Measurements from ENCODE around the gene DNER. TPM values are rescaled to one million over a fixed set of nuclear protein-coding genes. Genes with fewer than 3 reads are reported as not detected.
A peak's percentile ranks its signal among the peaks of the same experiment; 100 is the strongest.

The DNER gene
- total RNA-seq, 1 experiment from 2014 or later = 2.9 TPM

DNA sequence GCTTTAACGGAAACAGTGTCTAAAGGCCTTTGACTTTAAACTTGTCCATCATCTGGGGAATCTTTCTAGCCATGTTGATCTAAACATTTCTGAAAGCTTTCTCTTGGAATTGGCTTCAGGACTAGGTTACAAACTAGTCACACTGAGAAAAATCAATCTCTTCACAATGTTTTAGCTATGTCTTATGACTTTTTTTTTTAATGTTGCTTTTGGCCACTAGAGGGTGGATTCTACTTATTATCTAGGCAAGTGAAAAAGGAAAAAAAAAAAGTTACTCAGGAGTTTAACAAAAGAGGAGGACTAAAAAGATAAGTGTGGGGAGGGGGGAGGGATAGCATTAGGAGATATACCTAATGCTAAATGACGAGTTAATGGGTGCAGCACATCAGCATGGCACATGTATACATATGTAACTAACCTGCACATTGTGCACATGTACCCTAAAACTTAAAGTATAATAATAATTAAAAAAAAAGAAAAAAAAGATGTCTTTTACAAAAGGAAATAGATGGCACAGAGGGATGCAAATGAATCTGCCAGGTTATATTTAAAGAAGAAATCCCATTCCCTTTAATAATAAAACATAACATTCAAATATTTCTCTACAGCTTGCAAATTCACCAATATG, 282.9 kb downstream of the DNER start:
- no peak overlapping the region for H3K9ac ChIP-seq (ENCODE audit: low read length)
- TF ChIP-seq, protein P1, sequence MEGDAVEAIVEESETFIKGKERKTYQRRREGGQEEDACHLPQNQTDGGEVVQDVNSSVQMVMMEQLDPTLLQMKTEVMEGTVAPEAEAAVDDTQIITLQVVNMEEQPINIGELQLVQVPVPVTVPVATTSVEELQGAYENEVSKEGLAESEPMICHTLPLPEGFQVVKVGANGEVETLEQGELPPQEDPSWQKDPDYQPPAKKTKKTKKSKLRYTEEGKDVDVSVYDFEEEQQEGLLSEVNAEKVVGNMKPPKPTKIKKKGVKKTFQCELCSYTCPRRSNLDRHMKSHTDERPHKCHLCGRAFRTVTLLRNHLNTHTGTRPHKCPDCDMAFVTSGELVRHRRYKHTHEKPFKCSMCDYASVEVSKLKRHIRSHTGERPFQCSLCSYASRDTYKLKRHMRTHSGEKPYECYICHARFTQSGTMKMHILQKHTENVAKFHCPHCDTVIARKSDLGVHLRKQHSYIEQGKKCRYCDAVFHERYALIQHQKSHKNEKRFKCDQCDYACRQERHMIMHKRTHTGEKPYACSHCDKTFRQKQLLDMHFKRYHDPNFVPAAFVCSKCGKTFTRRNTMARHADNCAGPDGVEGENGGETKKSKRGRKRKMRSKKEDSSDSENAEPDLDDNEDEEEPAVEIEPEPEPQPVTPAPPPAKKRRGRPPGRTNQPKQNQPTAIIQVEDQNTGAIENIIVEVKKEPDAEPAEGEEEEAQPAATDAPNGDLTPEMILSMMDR (IDR thresholded peaks at IDR 0.05 in 2 of 3, conservative IDR thresholded peaks at IDR 0.05 in 1 of 3; ENCODE audit: borderline replicate concordance in 1 of 3, insufficient read depth in 1 of 3, low read depth in 2 of 3, low read length in 2 of 3) = peak; percentile 39 to 65 (median 61); a peak in 5 of 6 replicates
- TF ChIP-seq YY1 (IDR thresholded peaks at IDR 0.05; ENCODE audit: extremely low read depth, insufficient replicate concordance, low read depth, low read length) (no peak), POLR2AphosphoS5 (IDR thresholded peaks at IDR 0.05; ENCODE audit: low read depth, low read length) (no peak), RAD21 (IDR thresholded peaks at IDR 0.05; ENCODE audit: low read depth) (peak; percentile 72)
- H3K9me2 ChIP-seq (ENCODE audit: insufficient read depth) = no peaks in the 10 kb centered on the region
- H3K4me2 ChIP-seq (ENCODE audit: low read length) = no peak overlapping the region
- H3K79me2 ChIP-seq (ENCODE audit: insufficient read depth, low read length) = no peaks in the 10 kb centered on the region
- ChIA-PET CTCF (interaction anchor here (0.6 to 1.2 kb wide), 11 partner anchors 16 to 285 kb away, joined by 3 to 25 read pairs (median 4); partner anchors contain the start of gene DNER), RAD21 (ENCODE audit: low non-redundant PET in 1 of 2, low total read pairs in 2 of 2, uncharacterized antibody in 2 of 2, unreplicated experiment in 2 of 2) (interaction anchor here (0.6 to 1.2 kb wide), 5 partner anchors 13 to 490 kb away, joined by 3 to 7 read pairs (median 4); no protein-coding TSS in a partner anchor), POLR2A (no interaction called here)
- H3K4me3 ChIP-seq (replicated peaks in 1 of 2; ENCODE audit: low read depth in 1 of 2, low read length in 2 of 2) = no peak overlapping the region
- DNase-seq (ENCODE audit: low read depth, low spot score) (peak; percentile 57), ATAC-seq (peak; percentile 68)
- H3K36me3 ChIP-seq (ENCODE audit: control insufficient read depth in 1 of 2, insufficient read depth in 2 of 2, low read length in 2 of 2) = no peaks in the 10 kb centered on the region
- H3K9me3 ChIP-seq (ENCODE audit: control insufficient read depth in 1 of 2, insufficient read depth in 1 of 2, low read depth in 1 of 2, low read length in 2 of 2) = no peaks in the 10 kb centered on the region
- H2AFZ ChIP-seq (ENCODE audit: low read depth, low read length, poor library complexity, severe bottlenecking) = no peak overlapping the region
- no peaks in the 10 kb centered on the region for H4K20me1 ChIP-seq (ENCODE audit: insufficient read depth)
- no TSS peak for BruUV-seq (replicated peaks)
- intact Hi-C loops (cut with micrococcal nuclease) = loop anchor here (1.0 to 2.0 kb wide), 3 partner anchors 89 to 285 kb away; no protein-coding TSS in a partner anchor
- no peaks in the 10 kb centered on the region for H3K4me1 ChIP-seq (ENCODE audit: control insufficient read depth in 1 of 2, insufficient read depth in 2 of 2, low read length in 2 of 2)
- no peak overlapping the region for H3K27ac ChIP-seq (ENCODE audit: low read depth, low read length)
- no peaks in the 10 kb centered on the region for H3K27me3 ChIP-seq (ENCODE audit: insufficient read depth, low read length)

DNA sequence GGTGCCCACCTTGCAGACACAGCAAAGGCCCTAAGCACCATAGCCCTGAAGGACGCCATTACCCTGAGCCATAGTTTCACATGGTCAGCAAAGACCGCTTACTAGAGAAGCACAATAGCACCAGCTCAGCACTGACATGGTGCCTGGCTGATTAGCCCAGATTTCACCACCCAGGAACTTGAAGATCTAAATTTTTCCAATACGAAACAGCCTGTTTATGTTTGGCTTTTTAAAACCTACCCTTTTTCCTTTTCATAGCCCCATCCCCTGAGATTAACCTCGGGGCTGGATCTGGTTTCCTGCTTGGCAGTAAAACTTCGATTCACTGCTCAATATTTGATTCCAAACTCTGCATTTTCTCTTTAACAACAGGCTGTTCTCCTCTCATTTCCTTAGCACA, 284.8 kb downstream of the DNER start:
- no TSS peak for BruUV-seq (replicated peaks)
- ChIA-PET CTCF (no interaction called here), POLR2A (no interaction called here), RAD21 (ENCODE audit: low non-redundant PET in 1 of 2, low total read pairs in 2 of 2, uncharacterized antibody in 2 of 2, unreplicated experiment in 2 of 2) (no interaction called here)
- Histone ChIP-seq H3K9me2 (ENCODE audit: insufficient read depth) (no peaks in the 10 kb centered on the region), H3K9me3 (ENCODE audit: control insufficient read depth in 1 of 2, insufficient read depth in 1 of 2, low read depth in 1 of 2, low read length in 2 of 2) (no peaks in the 10 kb centered on the region), H3K9ac (ENCODE audit: low read length) (no peak overlapping the region), H3K4me1 (ENCODE audit: control insufficient read depth in 1 of 2, insufficient read depth in 2 of 2, low read length in 2 of 2) (no peaks in the 10 kb centered on the region), H4K20me1 (ENCODE audit: insufficient read depth) (no peaks in the 10 kb centered on the region), H3K4me3 (replicated peaks in 1 of 2; ENCODE audit: low read depth in 1 of 2, low read length in 2 of 2) (no peak overlapping the region), H3K79me2 (ENCODE audit: insufficient read depth, low read length) (no peaks in the 10 kb centered on the region), H3K4me2 (ENCODE audit: low read length) (no peak overlapping the region), H3K27ac (ENCODE audit: low read depth, low read length) (no peak overlapping the region), H3K36me3 (ENCODE audit: control insufficient read depth in 1 of 2, insufficient read depth in 2 of 2, low read length in 2 of 2) (no peaks in the 10 kb centered on the region), H2AFZ (ENCODE audit: low read depth, low read length, poor library complexity, severe bottlenecking) (no peak overlapping the region), H3K27me3 (ENCODE audit: insufficient read depth, low read length) (no peaks in the 10 kb centered on the region)
- intact Hi-C loops (cut with micrococcal nuclease) = no loop called here
- ATAC-seq (no peak), DNase-seq (ENCODE audit: low read depth, low spot score) (no peak)
- TF ChIP-seq EZH2phosphoT487 (IDR thresholded peaks at IDR 0.05; ENCODE audit: borderline replicate concordance) = no peak
- TF ChIP-seq, protein P2, sequence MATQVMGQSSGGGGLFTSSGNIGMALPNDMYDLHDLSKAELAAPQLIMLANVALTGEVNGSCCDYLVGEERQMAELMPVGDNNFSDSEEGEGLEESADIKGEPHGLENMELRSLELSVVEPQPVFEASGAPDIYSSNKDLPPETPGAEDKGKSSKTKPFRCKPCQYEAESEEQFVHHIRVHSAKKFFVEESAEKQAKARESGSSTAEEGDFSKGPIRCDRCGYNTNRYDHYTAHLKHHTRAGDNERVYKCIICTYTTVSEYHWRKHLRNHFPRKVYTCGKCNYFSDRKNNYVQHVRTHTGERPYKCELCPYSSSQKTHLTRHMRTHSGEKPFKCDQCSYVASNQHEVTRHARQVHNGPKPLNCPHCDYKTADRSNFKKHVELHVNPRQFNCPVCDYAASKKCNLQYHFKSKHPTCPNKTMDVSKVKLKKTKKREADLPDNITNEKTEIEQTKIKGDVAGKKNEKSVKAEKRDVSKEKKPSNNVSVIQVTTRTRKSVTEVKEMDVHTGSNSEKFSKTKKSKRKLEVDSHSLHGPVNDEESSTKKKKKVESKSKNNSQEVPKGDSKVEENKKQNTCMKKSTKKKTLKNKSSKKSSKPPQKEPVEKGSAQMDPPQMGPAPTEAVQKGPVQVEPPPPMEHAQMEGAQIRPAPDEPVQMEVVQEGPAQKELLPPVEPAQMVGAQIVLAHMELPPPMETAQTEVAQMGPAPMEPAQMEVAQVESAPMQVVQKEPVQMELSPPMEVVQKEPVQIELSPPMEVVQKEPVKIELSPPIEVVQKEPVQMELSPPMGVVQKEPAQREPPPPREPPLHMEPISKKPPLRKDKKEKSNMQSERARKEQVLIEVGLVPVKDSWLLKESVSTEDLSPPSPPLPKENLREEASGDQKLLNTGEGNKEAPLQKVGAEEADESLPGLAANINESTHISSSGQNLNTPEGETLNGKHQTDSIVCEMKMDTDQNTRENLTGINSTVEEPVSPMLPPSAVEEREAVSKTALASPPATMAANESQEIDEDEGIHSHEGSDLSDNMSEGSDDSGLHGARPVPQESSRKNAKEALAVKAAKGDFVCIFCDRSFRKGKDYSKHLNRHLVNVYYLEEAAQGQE (IDR thresholded peaks at IDR 0.05; ENCODE audit: low read depth) = no peak
- no peak for TF ChIP-seq POLR2A (IDR thresholded peaks at IDR 0.05; ENCODE audit: borderline replicate concordance, extremely low read depth, insufficient read depth, insufficient read length)
- TF ChIP-seq ZNF274 (IDR thresholded peaks at IDR 0.05; ENCODE audit: low read depth, low read length) = no peak
- TF ChIP-seq, protein P3, sequence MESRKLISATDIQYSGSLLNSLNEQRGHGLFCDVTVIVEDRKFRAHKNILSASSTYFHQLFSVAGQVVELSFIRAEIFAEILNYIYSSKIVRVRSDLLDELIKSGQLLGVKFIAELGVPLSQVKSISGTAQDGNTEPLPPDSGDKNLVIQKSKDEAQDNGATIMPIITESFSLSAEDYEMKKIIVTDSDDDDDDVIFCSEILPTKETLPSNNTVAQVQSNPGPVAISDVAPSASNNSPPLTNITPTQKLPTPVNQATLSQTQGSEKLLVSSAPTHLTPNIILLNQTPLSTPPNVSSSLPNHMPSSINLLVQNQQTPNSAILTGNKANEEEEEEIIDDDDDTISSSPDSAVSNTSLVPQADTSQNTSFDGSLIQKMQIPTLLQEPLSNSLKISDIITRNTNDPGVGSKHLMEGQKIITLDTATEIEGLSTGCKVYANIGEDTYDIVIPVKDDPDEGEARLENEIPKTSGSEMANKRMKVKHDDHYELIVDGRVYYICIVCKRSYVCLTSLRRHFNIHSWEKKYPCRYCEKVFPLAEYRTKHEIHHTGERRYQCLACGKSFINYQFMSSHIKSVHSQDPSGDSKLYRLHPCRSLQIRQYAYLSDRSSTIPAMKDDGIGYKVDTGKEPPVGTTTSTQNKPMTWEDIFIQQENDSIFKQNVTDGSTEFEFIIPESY (IDR thresholded peaks at IDR 0.05; ENCODE audit: extremely low read depth, insufficient replicate concordance, low read length) = no peak
- TF ChIP-seq ZFX (IDR thresholded peaks at IDR 0.05) = no peak
- TF ChIP-seq ELF1 (IDR thresholded peaks at IDR 0.05; ENCODE audit: borderline replicate concordance, low read depth) = no peak

Data from HCT116 (cell line).